ENCODE measurements around the gene TBC1D1. TPM values are rescaled to one million over a fixed set of nuclear protein-coding genes. Genes with fewer than 3 reads are reported as not detected.
A peak's percentile ranks its signal among the peaks of the same experiment; 100 is the strongest.

The TBC1D1 gene
- total RNA-seq, 4 donors from 2014 or later = 111 to 176 (median 142) TPM

- DNase-seq = no peak
- no peak for TF ChIP-seq POLR2A (IDR thresholded peaks at IDR 0.05)
- no peak for TF ChIP-seq CTCF (IDR thresholded peaks at IDR 0.05 in 4 of 5, conservative IDR thresholded peaks at IDR 0.05 in 1 of 5)
- ATAC-seq = no peak
- H3K4me3 ChIP-seq = no peak overlapping the region
- H3K4me1 ChIP-seq = no peaks in the 10 kb centered on the region
- no peaks in the 10 kb centered on the region for H3K27me3 ChIP-seq
- no peaks in the 10 kb centered on the region for H3K9me3 ChIP-seq
- in situ Hi-C loops (cut with MboI; ENCODE audit: low sequenced_read_pairs in 4 of 4) = loop anchor here in 2 of 4 donors (25.0 kb wide), 1 partner anchor 432 kb away; no protein-coding TSS in a partner anchor
- peaks cover 0 to 39% of the 10 kb centered on the region in 2 donors for H3K36me3 ChIP-seq
- no peak overlapping the region for H3K27ac ChIP-seq
- intact Hi-C loops (cut with DNase I; ENCODE audit: low total_unique reads) = no loop called here
Measured at GRCh38 chr4:38044060-38044459, 153.2 kb downstream of the TBC1D1 start.

GRCh38 chr4:38045289-38045988, 154.6 kb downstream of the TBC1D1 start:
- no peaks in the 10 kb centered on the region for H3K27me3 ChIP-seq
- TF ChIP-seq CTCF (IDR thresholded peaks at IDR 0.05 in 4 of 5, conservative IDR thresholded peaks at IDR 0.05 in 1 of 5) (no peak), POLR2A (IDR thresholded peaks at IDR 0.05) (no peak)
- DNase-seq (no peak), ATAC-seq (no peak)
- intact Hi-C loops (cut with DNase I; ENCODE audit: low total_unique reads) = no loop called here
- no peak overlapping the region for H3K4me3 ChIP-seq
- no peak overlapping the region for H3K27ac ChIP-seq
- peaks cover 4 to 50% of the 10 kb centered on the region in 2 donors for H3K36me3 ChIP-seq
- in situ Hi-C loops (cut with MboI; ENCODE audit: low sequenced_read_pairs in 4 of 4) = loop anchor here in 2 of 4 donors (25.0 kb wide), 1 partner anchor 433 kb away; no protein-coding TSS in a partner anchor
- H3K9me3 ChIP-seq = no peaks in the 10 kb centered on the region
- no peaks in the 10 kb centered on the region for H3K4me1 ChIP-seq

GRCh38 chr4:38046727-38047489, 156.0 kb downstream of the TBC1D1 start:
- H3K4me3 ChIP-seq = no peak overlapping the region
- ATAC-seq = no peak
- H3K36me3 ChIP-seq = peaks cover 4 to 50% of the 10 kb centered on the region in 2 donors
- intact Hi-C loops (cut with DNase I; ENCODE audit: low total_unique reads) = no loop called here
- no peaks in the 10 kb centered on the region for H3K27me3 ChIP-seq
- no peak overlapping the region for H3K27ac ChIP-seq
- H3K9me3 ChIP-seq = no peaks in the 10 kb centered on the region
- in situ Hi-C loops (cut with MboI; ENCODE audit: low sequenced_read_pairs in 4 of 4) = loop anchor here in 2 of 4 donors (25.0 kb wide), 1 partner anchor 435 kb away; no protein-coding TSS in a partner anchor
- no peak for DNase-seq
- no peaks in the 10 kb centered on the region for H3K4me1 ChIP-seq
- TF ChIP-seq CTCF (IDR thresholded peaks at IDR 0.05 in 4 of 5, conservative IDR thresholded peaks at IDR 0.05 in 1 of 5) = no peak
- TF ChIP-seq POLR2A (IDR thresholded peaks at IDR 0.05) = no peak

GRCh38 chr4:38049545-38050170, 158.8 kb downstream of the TBC1D1 start:
- Histone ChIP-seq H3K27ac (peak overlapping the region in 2 of 4 donors; percentile 55 to 63), H3K4me3 (no peak overlapping the region), H3K36me3 (peaks cover 4 to 46% of the 10 kb centered on the region in 2 donors), H3K27me3 (no peaks in the 10 kb centered on the region), H3K4me1 (no peaks in the 10 kb centered on the region), H3K9me3 (no peaks in the 10 kb centered on the region)
- intact Hi-C loops (cut with DNase I; ENCODE audit: low total_unique reads) (no loop called here), in situ Hi-C loops (cut with MboI; ENCODE audit: low sequenced_read_pairs in 4 of 4) (loop anchor here in 2 of 4 donors (25.0 kb wide), 3 partner anchors 263 to 688 kb away; no protein-coding TSS in a partner anchor)
- TF ChIP-seq POLR2A (IDR thresholded peaks at IDR 0.05) = no peak
- no peak for DNase-seq
- no peak for ATAC-seq
